Ovary (tissue), 10 donors: ENCODE results near the gene NUP210. TPM values are rescaled to one million over a fixed set of nuclear protein-coding genes. Genes with fewer than 3 reads are reported as not detected.

Source experiments
- DNase-seq, 5 donors: peaks; one replicate each; pipeline ENCODE4 v3.0.0-alpha.2; 2019 to 2020
- H3K27ac ChIP-seq, 2 donors: fragments of 200-600 bp; one replicate each; pipeline versions ENCODE4 v1.5.1 to v1.8.0; 2019 to 2022
- H3K27me3 ChIP-seq: fragments of 200-600 bp; one replicate; pipeline ENCODE4 v1.8.0; 2022
- H3K36me3 ChIP-seq: fragments of 200-600 bp; sonication (generic); one replicate; pipeline ENCODE4 v1.5.1; 2019
- H3K4me1 ChIP-seq: one replicate; pipeline ENCODE4 v1.8.1; 2013; ENCODE audit warnings: mild to moderate bottlenecking, moderate library complexity; ENCODE audit not compliant: insufficient read depth
- H3K4me3 ChIP-seq: fragments of 200-600 bp; sonication (generic); one replicate; pipeline ENCODE4 v1.5.1; 2017
- H3K9me3 ChIP-seq, 2 donors: fragments of 200-600 bp in 1 of 2; sonication (generic) in 1 of 2; one replicate each; pipeline versions ENCODE4 v1.5.1 to v1.8.1; 2013 to 2019; ENCODE audit warnings: mild to moderate bottlenecking in 1 of 2, moderate library complexity in 1 of 2
- EP300 ChIP-seq: sonication (generic); formaldehyde crosslinking; IDR thresholded peaks from one replicate; pipeline ENCODE4 v1.6.1; 2017; ENCODE audit warnings: antibody characterized with exemption
- POLR2A ChIP-seq: fragments of 450-650 bp; IDR thresholded peaks from one replicate; pipeline ENCODE4 v1.6.1; 2017; ENCODE audit warnings: antibody characterized with exemption, mild to moderate bottlenecking, moderate library complexity
- WGBS, 3 donors: extraction: QIAGEN DNeasy Blood & Tissue Kit in 1 of 3; methylation state at CpG; one replicate each; pipeline versions ENCODE4 v1.1.5 to v1.1.7; 2013 to 2017; 5-methylcytosine and 5-hydroxymethylcytosine counted together
- intact Hi-C, 4 donors: fragments of 100-400 bp; cut with DNase I; formaldehyde crosslinking; loops; one replicate each; pipeline versions ENCODE4 v1.11.0 to v1.15.1; 2022 to 2023
- long read RNA-seq, 3 donors: library from polyadenylated mRNA in 2 of 3; unstranded in 2 of 3; transcript quantifications; one replicate each; pipeline ENCODE4 v2.0.0 and lab custom pipeline, GENCODE V29; 2021 to 2026
- polyA plus RNA-seq, 2 donors: library from polyadenylated mRNA; stranded (reverse); fragments of 200-250 nt in 1 of 2; fragments of 350-450 nt in 1 of 2; fragmentation: Illumina TruSeq in 1 of 2; extraction: RNeasy Lipid Tissue Mini Kit (QIAGEN cat#74804) in 1 of 2; gene quantifications; one replicate each; pipeline ENCODE4 v1.2.3, GENCODE V29; 2013 to 2014
- total RNA-seq, 7 donors: library from RNA; depleted of rRNA in 2 of 7; stranded (reverse); fragments of >200 nt in 2 of 7; fragmentation: NEBNext Ultra II Directional in 3 of 7; extraction: Animal tissue kit (Norgen Biotek cat#: 25700) in 3 of 7; gene quantifications; one replicate each; pipeline versions ENCODE4 v1.1.0 to v1.2.4, GENCODE V29; 2016 to 2023
- TF ChIP-seq, protein P1 (sequence below), 3 donors: fragments of 450-650 bp in 2 of 3; fragments of 200-600 bp in 1 of 3; IDR thresholded peaks; one replicate each; pipeline versions ENCODE4 v1.5.1 to v1.8.0; 2016 to 2022; ENCODE audit warnings: antibody characterized with exemption in 3 of 3, mild to moderate bottlenecking in 1 of 3
- donor health status: DM: no; HTN: no; CAD: no; lungs with moderate emphysema.
- donor health status: DM: no; HTN: no; CAD: no.
- donor health status: Bipolar disorder and iron deficiency.
- donor health status: DM: yes; HTN: yes; CAD: no.
- donor health status: DM: no; HTN: no; CAD: no.
- donor health status: DM: yes; HTN: yes; CAD: no.

NUP210 gene
- total RNA-seq (1 to 10 TPM; 1.4 to 5.6 (median 3.2) TPM), polyA plus RNA-seq (1 to 10 TPM; 1.6 to 5.8 TPM)
- long read RNA-seq, donor 1, partial matches to known transcripts: 2 of 3 reads
- long read RNA-seq, donor 1, other reads (novel, unspliced or antisense): 1 of 3 reads
- long read RNA-seq, donor 2, partial matches to known transcripts: 7 of 8 reads
- long read RNA-seq, donor 2, other reads (novel, unspliced or antisense): 0 of 8 reads
- long read RNA-seq, donor 3, partial matches to known transcripts: 4 of 6 reads
- long read RNA-seq, donor 3, other reads (novel, unspliced or antisense): 0 of 6 reads

DNA sequence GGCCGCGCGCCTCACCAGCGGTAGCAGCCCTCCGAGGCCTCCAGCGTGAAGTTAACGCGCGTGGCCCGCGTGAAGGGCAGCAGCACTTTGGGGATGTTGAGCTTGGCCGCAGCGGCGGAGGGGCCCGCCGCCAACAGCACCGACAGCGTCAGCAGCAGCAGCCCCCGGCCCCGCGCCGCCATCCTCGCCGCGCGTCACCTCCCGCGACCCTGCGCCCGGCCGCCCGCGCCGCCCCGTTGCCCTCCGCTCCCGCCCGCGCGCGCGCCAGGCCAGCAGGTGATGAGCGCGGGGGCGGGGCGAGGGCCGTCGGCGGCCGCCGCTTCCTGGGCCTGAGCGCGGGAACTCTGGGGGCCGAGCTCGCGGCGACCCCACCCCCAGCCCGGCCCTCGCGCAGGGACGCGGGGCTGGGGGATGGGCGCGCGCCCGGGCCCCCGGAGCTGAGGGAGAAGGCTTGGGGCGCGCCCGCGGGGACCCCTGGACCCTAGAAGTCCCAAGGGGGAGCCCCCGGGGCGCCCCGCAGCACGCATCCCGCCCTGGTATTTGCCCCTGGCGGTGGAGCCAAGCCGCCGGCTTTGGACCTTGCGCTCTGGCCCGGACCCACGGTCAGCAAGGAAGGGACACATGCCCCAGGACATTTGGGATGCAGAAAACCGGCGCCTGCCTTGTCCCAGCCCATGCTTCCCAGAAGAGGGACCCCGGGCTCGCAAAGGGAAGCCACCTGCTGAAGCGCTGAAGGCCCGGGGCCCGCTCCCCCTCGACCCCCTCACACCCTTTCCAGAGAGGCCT lies at the start of gene NUP210:
NUP210 (minus strand) TSS at position 278 of the 786 bp plus-strand sequence; CDS start at position 182, 96 bp downstream.
- peaks cover 6% of the 10 kb centered on the region for H3K4me1 ChIP-seq
- TF ChIP-seq, protein P1, sequence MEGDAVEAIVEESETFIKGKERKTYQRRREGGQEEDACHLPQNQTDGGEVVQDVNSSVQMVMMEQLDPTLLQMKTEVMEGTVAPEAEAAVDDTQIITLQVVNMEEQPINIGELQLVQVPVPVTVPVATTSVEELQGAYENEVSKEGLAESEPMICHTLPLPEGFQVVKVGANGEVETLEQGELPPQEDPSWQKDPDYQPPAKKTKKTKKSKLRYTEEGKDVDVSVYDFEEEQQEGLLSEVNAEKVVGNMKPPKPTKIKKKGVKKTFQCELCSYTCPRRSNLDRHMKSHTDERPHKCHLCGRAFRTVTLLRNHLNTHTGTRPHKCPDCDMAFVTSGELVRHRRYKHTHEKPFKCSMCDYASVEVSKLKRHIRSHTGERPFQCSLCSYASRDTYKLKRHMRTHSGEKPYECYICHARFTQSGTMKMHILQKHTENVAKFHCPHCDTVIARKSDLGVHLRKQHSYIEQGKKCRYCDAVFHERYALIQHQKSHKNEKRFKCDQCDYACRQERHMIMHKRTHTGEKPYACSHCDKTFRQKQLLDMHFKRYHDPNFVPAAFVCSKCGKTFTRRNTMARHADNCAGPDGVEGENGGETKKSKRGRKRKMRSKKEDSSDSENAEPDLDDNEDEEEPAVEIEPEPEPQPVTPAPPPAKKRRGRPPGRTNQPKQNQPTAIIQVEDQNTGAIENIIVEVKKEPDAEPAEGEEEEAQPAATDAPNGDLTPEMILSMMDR (IDR thresholded peaks at IDR 0.05): no peak
- TF ChIP-seq POLR2A (no peak), EP300 (no peak)
- no peaks in the 10 kb centered on the region for H3K36me3 ChIP-seq
- intact Hi-C loops: no loop called here
- no peak for DNase-seq
- WGBS, 3 donors: 2 to 7% (median 2%) methylated on average over 24 to 90 of the region's 90 CpGs
- H3K4me3 ChIP-seq: peak within 1 kb of the TSS; percentile 28
- no peak within 1 kb of the TSS for H3K27ac ChIP-seq
- H3K27me3 ChIP-seq: no peaks in the 10 kb centered on the region
- H3K9me3 ChIP-seq: no peaks in the 10 kb centered on the region

DNA sequence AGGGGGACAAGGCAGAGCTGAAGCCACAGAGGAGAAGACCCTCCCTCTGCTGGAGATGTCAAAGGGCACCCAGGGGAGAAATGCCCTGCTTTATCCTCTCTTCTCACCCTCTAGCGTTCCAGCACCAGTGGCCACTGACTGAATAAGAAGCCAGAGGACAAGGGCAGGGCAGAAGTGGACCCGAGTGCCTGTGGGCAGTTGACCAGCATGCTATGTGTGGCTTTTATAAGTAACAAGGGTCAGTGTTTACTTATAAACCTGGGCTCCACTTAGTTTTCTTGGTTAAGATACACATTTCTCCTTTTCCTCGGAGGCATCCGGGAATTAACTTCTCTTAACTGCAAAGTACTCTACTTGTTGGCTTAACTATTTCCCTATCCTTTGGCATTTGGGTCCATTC lies 46.7 kb upstream of the NUP210 start:
- DNase-seq: no peak
- Histone ChIP-seq H3K9me3 (no peaks in the 10 kb centered on the region), H3K4me1 (no peaks in the 10 kb centered on the region), H3K4me3 (no peak overlapping the region), H3K36me3 (no peaks in the 10 kb centered on the region), H3K27me3 (no peaks in the 10 kb centered on the region), H3K27ac (no peak overlapping the region)
- intact Hi-C loops: no loop called here
- TF ChIP-seq, protein P1 (IDR thresholded peaks at IDR 0.05): no peak
- TF ChIP-seq EP300 (no peak), POLR2A (no peak)
- WGBS, 3 donors: 79 to 83% (median 80%) methylated on average over 4 of the region's 4 CpGs

DNA sequence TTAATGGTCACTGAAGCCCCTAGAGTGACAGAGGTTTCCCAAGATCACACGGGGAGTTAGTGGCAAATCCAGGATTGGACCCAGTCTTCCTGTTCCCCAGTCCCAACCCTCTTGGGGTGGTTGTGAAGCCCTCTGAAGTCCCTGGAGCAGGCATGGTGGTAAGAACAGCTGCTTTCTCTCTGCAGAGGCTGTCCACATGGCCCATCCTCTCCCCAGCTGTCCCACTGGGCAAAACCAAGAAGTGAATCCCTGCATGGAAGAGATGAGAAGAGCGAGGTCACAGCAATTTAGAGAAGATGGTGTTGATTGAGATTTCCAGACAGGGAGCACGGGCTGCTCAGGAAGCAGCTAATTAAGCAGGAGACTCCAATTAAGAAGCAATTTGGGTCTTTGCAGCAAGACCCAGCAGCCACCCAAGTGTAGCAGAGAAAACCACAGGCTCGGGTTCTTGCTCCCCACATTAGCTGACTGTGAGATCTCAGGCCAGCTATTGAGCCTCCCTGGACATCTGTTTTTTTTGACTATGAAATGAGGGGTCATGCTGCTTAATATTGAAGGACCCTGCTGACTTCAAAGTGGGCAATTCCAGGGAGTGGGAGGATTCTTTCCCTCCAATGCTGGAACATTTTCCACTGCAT lies 45.2 kb upstream of the NUP210 start:
- Histone ChIP-seq H3K27ac (no peak overlapping the region), H3K9me3 (no peaks in the 10 kb centered on the region), H3K4me3 (no peak overlapping the region), H3K36me3 (no peaks in the 10 kb centered on the region), H3K4me1 (no peaks in the 10 kb centered on the region), H3K27me3 (no peaks in the 10 kb centered on the region)
- 33 to 48% (median 47%) methylated on average over 4 of the region's 4 CpGs for WGBS, 3 donors
- intact Hi-C loops: no loop called here
- TF ChIP-seq, protein P1 (IDR thresholded peaks at IDR 0.05): no peak
- TF ChIP-seq POLR2A: no peak
- DNase-seq: no peak

DNA sequence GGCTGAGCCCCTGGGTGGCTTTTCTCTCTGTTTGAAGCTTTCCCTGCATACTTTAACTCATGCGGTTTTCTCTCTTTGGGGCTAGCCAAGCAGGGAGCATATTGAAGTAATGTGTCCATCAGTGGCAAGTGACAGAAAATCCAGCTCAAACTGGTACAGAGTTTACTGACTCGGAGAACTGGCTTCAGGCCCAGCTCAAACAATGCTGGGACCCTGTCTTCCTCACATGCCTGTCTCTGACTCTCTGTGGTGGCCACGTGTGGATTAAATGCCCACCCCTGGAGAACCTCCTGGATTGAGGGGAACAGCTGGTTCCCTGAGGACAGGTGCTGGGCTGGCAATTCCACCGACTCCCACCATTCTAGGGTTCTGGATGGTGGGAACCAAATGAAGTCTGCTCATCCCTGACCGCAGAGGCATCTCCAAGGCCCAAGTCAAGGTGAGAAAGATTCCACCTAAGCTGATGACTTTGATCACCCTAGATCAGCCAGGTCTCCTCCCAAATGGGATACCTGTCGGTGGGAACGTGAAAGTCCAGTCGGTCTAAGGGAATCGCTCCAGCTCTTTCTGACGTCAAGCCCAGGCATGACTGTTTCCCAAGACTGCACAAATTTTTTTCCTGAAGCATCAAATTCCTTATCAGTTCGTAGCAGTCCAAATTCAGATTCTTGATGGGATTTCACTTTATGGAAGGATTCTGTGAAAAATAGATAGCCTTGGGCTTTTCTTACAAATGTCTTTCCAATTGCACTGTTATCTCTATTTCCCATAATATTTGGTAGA lies 43.7 kb upstream of the NUP210 start:
- no peaks in the 10 kb centered on the region for H3K36me3 ChIP-seq
- no peak for DNase-seq
- H3K4me1 ChIP-seq: no peaks in the 10 kb centered on the region
- intact Hi-C loops: no loop called here
- H3K9me3 ChIP-seq: no peaks in the 10 kb centered on the region
- no peak overlapping the region for H3K27ac ChIP-seq
- no peak overlapping the region for H3K4me3 ChIP-seq
- 77 to 80% (median 80%) methylated on average over 11 of the region's 11 CpGs for WGBS, 3 donors
- TF ChIP-seq, protein P1 (IDR thresholded peaks at IDR 0.05): no peak
- no peak for TF ChIP-seq EP300
- TF ChIP-seq POLR2A: no peak
- H3K27me3 ChIP-seq: no peaks in the 10 kb centered on the region
